ENCODE measurements around the gene CNOT1. TPM values are rescaled to one million over a fixed set of nuclear protein-coding genes. Genes with fewer than 3 reads are reported as not detected.

Gene CNOT1
- total RNA-seq, 1 donor from 2014 or later = 64.1 TPM

GRCh38 chr16:58497468-58497867 lies 132.2 kb downstream of the CNOT1 start:
- intact Hi-C loops (cut with micrococcal nuclease) = no loop called here
- Histone ChIP-seq H3K27me3 (ENCODE audit: low read depth) (peaks cover 11% of the 10 kb centered on the region), H3K4me3 (no peak overlapping the region), H3K36me3 (peaks cover 6% of the 10 kb centered on the region), H3K27ac (replicated peaks) (peak overlapping the region; percentile 83), H3K4me1 (peaks cover 84% of the 10 kb centered on the region), H3K9me3 (replicated peaks) (no peaks in the 10 kb centered on the region)
- TF ChIP-seq CTCF (IDR thresholded peaks at IDR 0.05; ENCODE audit: borderline replicate concordance) = no peak
- no peak for DNase-seq

- Histone ChIP-seq H3K36me3 (peaks cover 7% of the 10 kb centered on the region), H3K27ac (replicated peaks) (peak overlapping the region; percentile 83), H3K4me1 (peaks cover 81% of the 10 kb centered on the region), H3K27me3 (ENCODE audit: low read depth) (no peaks in the 10 kb centered on the region), H3K9me3 (replicated peaks) (no peaks in the 10 kb centered on the region), H3K4me3 (peak overlapping the region; percentile 47)
- peak; percentile 62 for DNase-seq
- TF ChIP-seq CTCF (IDR thresholded peaks at IDR 0.05; ENCODE audit: borderline replicate concordance) = no peak
- intact Hi-C loops (cut with micrococcal nuclease) = no loop called here
Observed at GRCh38 chr16:58495521-58496331, 133.9 kb downstream of the CNOT1 start.

- H3K4me1 ChIP-seq = peaks cover 74% of the 10 kb centered on the region
- intact Hi-C loops (cut with micrococcal nuclease) = no loop called here
- H3K4me3 ChIP-seq = peak overlapping the region; percentile 47
- H3K27ac ChIP-seq (replicated peaks) = peak overlapping the region; percentile 83
- H3K36me3 ChIP-seq = peaks cover 14% of the 10 kb centered on the region
- H3K27me3 ChIP-seq (ENCODE audit: low read depth) = no peaks in the 10 kb centered on the region
- no peaks in the 10 kb centered on the region for H3K9me3 ChIP-seq (replicated peaks)
- DNase-seq = peak; percentile 69
- TF ChIP-seq CTCF (IDR thresholded peaks at IDR 0.05; ENCODE audit: borderline replicate concordance) = peak; percentile 63
Observed at GRCh38 chr16:58494981-58495520, 134.6 kb downstream of the CNOT1 start.

- TF ChIP-seq CTCF (IDR thresholded peaks at IDR 0.05; ENCODE audit: borderline replicate concordance) = no peak
- intact Hi-C loops (cut with micrococcal nuclease) = no loop called here
- peaks cover 14% of the 10 kb centered on the region for H3K36me3 ChIP-seq
- peaks cover 62% of the 10 kb centered on the region for H3K4me1 ChIP-seq
- H3K27me3 ChIP-seq (ENCODE audit: low read depth) = no peaks in the 10 kb centered on the region
- no peak overlapping the region for H3K4me3 ChIP-seq
- peak overlapping the region; percentile 83 for H3K27ac ChIP-seq (replicated peaks)
- DNase-seq = no peak
- no peaks in the 10 kb centered on the region for H3K9me3 ChIP-seq (replicated peaks)
Observed at GRCh38 chr16:58493756-58494431, 135.7 kb downstream of the CNOT1 start.

GRCh38 chr16:58492735-58493134 lies 136.9 kb downstream of the CNOT1 start:
- intact Hi-C loops (cut with micrococcal nuclease) = no loop called here
- Histone ChIP-seq H3K27ac (replicated peaks) (peak overlapping the region; percentile 83), H3K27me3 (ENCODE audit: low read depth) (no peaks in the 10 kb centered on the region), H3K9me3 (replicated peaks) (no peaks in the 10 kb centered on the region), H3K36me3 (peaks cover 14% of the 10 kb centered on the region), H3K4me1 (peaks cover 71% of the 10 kb centered on the region), H3K4me3 (no peak overlapping the region)
- TF ChIP-seq CTCF (IDR thresholded peaks at IDR 0.05; ENCODE audit: borderline replicate concordance) = no peak
- DNase-seq = no peak
